ENCODE measurements around the gene ALKBH2.

ALKBH2 gene

GRCh38 chr12:109092497-109093021, 713 bp downstream of the ALKBH2 start:
- no peak for TF ChIP-seq CTCF (IDR thresholded peaks at IDR 0.05; ENCODE audit: control insufficient read depth, extremely low read depth, insufficient read depth)
- DNase-seq (ENCODE audit: low read depth) = no peak
- H3K4me3 ChIP-seq (ENCODE audit: low read depth, low read length) = peak overlapping the region; percentile 59

- H3K4me3 ChIP-seq (ENCODE audit: low read depth, low read length) = no peak overlapping the region
These were observed 3.6 kb downstream of the ALKBH2 start for GRCh38 chr12:109089683-109090082.

DNA sequence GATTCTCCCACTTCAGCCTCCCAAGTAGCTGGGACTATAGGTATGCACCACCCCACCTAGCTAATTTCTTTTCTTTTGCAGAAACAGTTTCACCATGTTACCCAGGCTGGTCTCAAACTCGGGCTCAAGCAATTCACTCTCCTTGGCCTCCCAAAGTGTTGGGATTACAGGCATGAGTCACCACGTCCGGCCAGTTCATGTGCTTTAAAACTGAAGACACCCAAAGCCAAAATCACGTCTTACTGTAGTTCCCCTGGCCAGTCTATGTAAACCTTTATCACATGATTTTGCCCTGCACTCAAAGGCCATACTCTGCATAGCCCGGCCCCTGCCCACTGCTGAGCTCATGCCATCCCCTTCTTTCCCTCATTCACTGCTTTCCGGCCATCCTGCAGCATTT, 4.5 kb downstream of the ALKBH2 start:
- TF ChIP-seq CTCF (IDR thresholded peaks at IDR 0.05; ENCODE audit: control insufficient read depth, extremely low read depth, insufficient read depth) = no peak

More at GRCh38 chr12:109089683-109090082, 3.6 kb downstream of the ALKBH2 start:
- peak; percentile 50 for DNase-seq (ENCODE audit: low read depth)
- no peak for TF ChIP-seq CTCF (IDR thresholded peaks at IDR 0.05; ENCODE audit: control insufficient read depth, extremely low read depth, insufficient read depth)

GRCh38 chr12:109087250-109087649, 6.0 kb downstream of the ALKBH2 start:
- TF ChIP-seq CTCF (IDR thresholded peaks at IDR 0.05; ENCODE audit: control insufficient read depth, extremely low read depth, insufficient read depth) = no peak
- no peak overlapping the region for H3K4me3 ChIP-seq (ENCODE audit: low read depth, low read length)
- DNase-seq (ENCODE audit: low read depth) = peak; percentile 60

More for the DNA sequence above, 4.5 kb downstream of the ALKBH2 start:
- no peak for DNase-seq (ENCODE audit: low read depth)
- no peak overlapping the region for H3K4me3 ChIP-seq (ENCODE audit: low read depth, low read length)

DNA sequence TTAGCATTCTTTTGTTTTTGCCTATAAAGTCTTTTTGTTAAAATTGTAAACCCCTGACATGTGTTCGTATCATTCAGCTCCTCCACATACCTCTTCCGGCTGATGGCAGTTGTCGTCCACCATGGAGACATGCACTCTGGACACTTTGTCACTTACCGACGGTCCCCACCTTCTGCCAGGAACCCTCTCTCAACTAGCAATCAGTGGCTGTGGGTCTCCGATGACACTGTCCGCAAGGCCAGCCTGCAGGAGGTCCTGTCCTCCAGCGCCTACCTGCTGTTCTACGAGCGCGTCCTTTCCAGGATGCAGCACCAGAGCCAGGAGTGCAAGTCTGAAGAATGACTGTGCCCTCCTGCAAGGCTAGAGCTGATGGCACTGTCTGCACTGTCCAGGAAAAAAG, 7.7 kb downstream of the ALKBH2 start:
- DNase-seq (ENCODE audit: low read depth) = no peak
- TF ChIP-seq CTCF (IDR thresholded peaks at IDR 0.05; ENCODE audit: control insufficient read depth, extremely low read depth, insufficient read depth) = no peak
- H3K4me3 ChIP-seq (ENCODE audit: low read depth, low read length) = no peak overlapping the region

- DNase-seq (ENCODE audit: low read depth) = no peak
- no peak for TF ChIP-seq CTCF (IDR thresholded peaks at IDR 0.05; ENCODE audit: control insufficient read depth, extremely low read depth, insufficient read depth)
These were observed 8.8 kb downstream of the ALKBH2 start for GRCh38 chr12:109084425-109084824.

GRCh38 chr12:109082751-109083150, 10.5 kb downstream of the ALKBH2 start:
- no peak overlapping the region for H3K4me3 ChIP-seq (ENCODE audit: low read depth, low read length)
- TF ChIP-seq CTCF (IDR thresholded peaks at IDR 0.05; ENCODE audit: control insufficient read depth, extremely low read depth, insufficient read depth) = no peak
- DNase-seq (ENCODE audit: low read depth) = no peak

More at GRCh38 chr12:109084425-109084824, 8.8 kb downstream of the ALKBH2 start:
- H3K4me3 ChIP-seq (ENCODE audit: low read depth, low read length) = no peak overlapping the region
